Upper lobe of right lung (tissue), 1 donor: ENCODE results near the gene ZFP36L2. TPM values are rescaled to one million over a fixed set of nuclear protein-coding genes. Genes with fewer than 3 reads are reported as not detected.
A peak's percentile ranks its signal among the peaks of the same experiment; 100 is the strongest.

Experiments
- ATAC-seq: fragments of 200-7000 bp; cut with Tn5 transposase; one replicate; pipeline ENCODE4 v1.9.1; 2020; ENCODE audit warnings: mild to moderate bottlenecking, moderate library complexity
- DNase-seq: peaks from one replicate; pipeline ENCODE4 v3.0.0-alpha.2; 2020
- H3K27ac ChIP-seq: fragments of 200-600 bp; one replicate; pipeline ENCODE4 v1.8.0; 2022
- H3K27me3 ChIP-seq: fragments of 200-600 bp; one replicate; pipeline ENCODE4 v1.8.0; 2022; ENCODE audit warnings: mild to moderate bottlenecking
- H3K36me3 ChIP-seq: fragments of 200-600 bp; one replicate; pipeline ENCODE4 v1.8.0; 2022
- H3K4me1 ChIP-seq: fragments of 200-600 bp; one replicate; pipeline ENCODE4 v1.8.0; 2022
- H3K4me3 ChIP-seq: fragments of 200-600 bp; one replicate; pipeline ENCODE4 v1.8.0; 2022; ENCODE audit warnings: mild to moderate bottlenecking
- H3K9me3 ChIP-seq: fragments of 200-600 bp; one replicate; pipeline ENCODE4 v1.8.0; 2022
- intact Hi-C: fragments of 100-400 bp; cut with DNase I; formaldehyde crosslinking; loops from one replicate; pipeline ENCODE4 v1.11.0; 2022
- total RNA-seq: library from RNA; stranded (reverse); fragmentation: NEBNext Ultra II Directional; extraction: Animal tissue kit (Norgen Biotek cat#: 25700); gene quantifications from one replicate; pipeline ENCODE4 v1.2.1, GENCODE V29; 2021
- TF ChIP-seq, protein P1 (sequence below): fragments of 200-600 bp; IDR thresholded peaks from one replicate; pipeline ENCODE4 v1.8.0; 2022; ENCODE audit warnings: antibody characterized with exemption
- donor health status: DM: no; HTN: yes; CAD: no; lungs with severe emphysema.

The ZFP36L2 gene
- total RNA-seq, 1 donor from 2014 or later, result 139 TPM

DNA sequence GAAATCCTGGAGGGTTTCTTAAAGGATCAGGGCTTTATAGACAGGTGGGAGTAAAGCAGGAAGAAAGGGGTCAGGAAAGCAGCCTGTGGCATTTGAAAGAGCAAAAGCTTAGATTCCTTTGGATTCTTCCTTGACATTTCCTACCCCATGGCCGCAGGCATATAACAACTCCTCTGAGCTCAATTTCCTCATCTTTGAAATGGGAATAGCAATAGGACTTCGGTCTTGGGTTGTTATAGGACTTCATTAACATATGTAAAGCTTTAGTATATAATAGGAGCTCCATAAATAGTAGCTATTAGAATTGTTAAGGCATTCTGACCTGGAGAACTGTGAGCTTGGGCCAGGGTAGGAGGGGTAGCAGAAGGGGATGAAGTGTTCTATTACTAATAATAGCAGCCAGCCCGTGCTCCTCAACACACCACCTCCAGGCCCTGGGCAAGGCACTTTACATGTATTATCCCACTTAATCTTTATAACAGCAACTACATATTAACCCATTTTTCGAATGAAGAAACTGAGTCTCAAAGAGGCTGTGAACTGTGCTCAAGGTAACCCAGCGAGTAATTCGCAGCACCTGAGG, 10.6 kb downstream of the ZFP36L2 start:
- TF ChIP-seq, protein P1, sequence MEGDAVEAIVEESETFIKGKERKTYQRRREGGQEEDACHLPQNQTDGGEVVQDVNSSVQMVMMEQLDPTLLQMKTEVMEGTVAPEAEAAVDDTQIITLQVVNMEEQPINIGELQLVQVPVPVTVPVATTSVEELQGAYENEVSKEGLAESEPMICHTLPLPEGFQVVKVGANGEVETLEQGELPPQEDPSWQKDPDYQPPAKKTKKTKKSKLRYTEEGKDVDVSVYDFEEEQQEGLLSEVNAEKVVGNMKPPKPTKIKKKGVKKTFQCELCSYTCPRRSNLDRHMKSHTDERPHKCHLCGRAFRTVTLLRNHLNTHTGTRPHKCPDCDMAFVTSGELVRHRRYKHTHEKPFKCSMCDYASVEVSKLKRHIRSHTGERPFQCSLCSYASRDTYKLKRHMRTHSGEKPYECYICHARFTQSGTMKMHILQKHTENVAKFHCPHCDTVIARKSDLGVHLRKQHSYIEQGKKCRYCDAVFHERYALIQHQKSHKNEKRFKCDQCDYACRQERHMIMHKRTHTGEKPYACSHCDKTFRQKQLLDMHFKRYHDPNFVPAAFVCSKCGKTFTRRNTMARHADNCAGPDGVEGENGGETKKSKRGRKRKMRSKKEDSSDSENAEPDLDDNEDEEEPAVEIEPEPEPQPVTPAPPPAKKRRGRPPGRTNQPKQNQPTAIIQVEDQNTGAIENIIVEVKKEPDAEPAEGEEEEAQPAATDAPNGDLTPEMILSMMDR, result no peak
- Histone ChIP-seq H3K4me3 (no peak overlapping the region), H3K27me3 (no peaks in the 10 kb centered on the region), H3K4me1 (peaks cover 44% of the 10 kb centered on the region), H3K9me3 (no peaks in the 10 kb centered on the region), H3K27ac (peak overlapping the region; percentile 98), H3K36me3 (no peaks in the 10 kb centered on the region)
- intact Hi-C loops, result loop anchor here (10.0 kb wide), 1 partner anchor 51 kb away; no protein-coding TSS in a partner anchor
- ATAC-seq (no peak), DNase-seq (no peak)

DNA sequence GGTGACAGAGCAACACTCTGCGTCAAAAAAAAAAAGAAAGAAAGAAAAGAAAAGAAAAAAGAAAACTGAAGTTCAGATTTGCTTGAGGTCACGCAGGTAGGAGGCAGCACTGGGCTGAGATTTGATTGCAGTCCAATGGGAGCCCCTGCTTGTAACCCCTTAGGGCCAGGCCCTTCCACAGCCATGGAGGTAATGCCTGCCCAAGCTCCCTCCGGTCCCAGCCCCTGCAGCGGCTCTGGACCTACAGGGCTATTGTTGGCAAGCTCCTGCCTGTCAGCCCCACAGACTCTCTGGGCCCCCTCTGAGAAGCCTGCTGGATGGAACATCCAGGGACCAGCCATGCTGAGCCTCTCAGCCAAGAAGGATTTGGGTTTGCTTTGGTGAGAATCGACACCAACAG, 12.2 kb downstream of the ZFP36L2 start:
- Histone ChIP-seq H3K9me3 (no peaks in the 10 kb centered on the region), H3K4me3 (no peak overlapping the region), H3K4me1 (peaks cover 38% of the 10 kb centered on the region), H3K27ac (no peak overlapping the region), H3K36me3 (no peaks in the 10 kb centered on the region), H3K27me3 (no peaks in the 10 kb centered on the region)
- ATAC-seq, result no peak
- TF ChIP-seq, protein P1, result no peak
- DNase-seq, result no peak
- intact Hi-C loops, result loop anchor here (10.0 kb wide), 1 partner anchor 49 kb away; no protein-coding TSS in a partner anchor

DNA sequence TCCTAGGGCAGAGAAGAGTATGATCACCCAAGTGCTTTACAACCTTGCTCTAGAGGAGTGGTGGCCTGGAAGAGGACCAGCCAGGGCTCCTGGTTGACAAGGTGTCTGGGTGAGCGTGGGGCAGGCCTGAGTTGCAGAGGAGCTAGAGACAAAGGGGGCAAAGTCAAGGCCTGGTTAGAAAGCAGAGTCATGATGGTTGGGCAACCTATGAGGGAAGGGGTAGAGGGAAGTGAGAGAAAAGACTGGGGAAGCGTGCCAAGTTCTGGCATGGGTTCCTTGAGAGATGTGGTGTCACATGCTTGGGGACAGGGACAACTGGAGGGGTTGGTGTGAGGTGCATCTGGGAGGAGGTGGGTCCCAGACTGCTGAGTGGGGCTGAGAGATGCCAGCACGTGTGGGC, 13.5 kb downstream of the ZFP36L2 start:
- peak; percentile 76 for ATAC-seq
- H3K27ac ChIP-seq, result peak overlapping the region; percentile 60

DNA sequence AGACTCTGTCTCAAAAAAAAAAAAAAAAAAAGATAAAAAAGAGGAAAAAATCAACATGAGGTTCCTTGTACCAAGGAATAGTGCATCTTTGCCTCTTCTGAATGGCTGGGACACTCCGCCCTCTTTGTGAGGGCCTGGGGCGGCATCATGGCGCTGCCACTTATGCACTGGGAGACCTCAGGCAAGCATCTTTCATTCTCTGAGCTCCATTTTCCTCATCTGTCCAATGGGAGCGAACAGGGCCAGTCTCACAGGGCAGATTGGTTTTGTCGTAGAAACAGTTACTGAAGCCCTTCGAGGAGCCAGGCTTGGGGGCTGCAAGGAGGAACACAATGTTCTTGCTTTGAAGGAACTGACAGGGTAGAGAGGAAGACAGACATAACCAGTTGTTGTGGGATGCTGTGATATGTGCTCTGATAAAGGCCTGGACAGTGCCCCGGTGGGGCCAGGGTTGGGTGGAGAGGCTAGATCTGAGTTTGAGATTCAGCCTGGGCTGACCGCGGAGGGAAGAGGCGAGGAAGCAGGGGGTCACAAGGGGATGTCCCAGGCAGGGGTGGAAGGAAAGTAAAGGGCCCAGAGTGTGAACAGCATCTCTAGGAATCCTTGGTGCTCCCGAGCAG, 14.1 kb downstream of the ZFP36L2 start:
- Histone ChIP-seq H3K9me3 (no peaks in the 10 kb centered on the region), H3K27ac (peak overlapping the region; percentile 60), H3K27me3 (no peaks in the 10 kb centered on the region), H3K4me3 (no peak overlapping the region), H3K4me1 (peaks cover 20% of the 10 kb centered on the region), H3K36me3 (no peaks in the 10 kb centered on the region)
- TF ChIP-seq, protein P1, result no peak
- no peak for DNase-seq
- intact Hi-C loops, result loop anchor here (10.0 kb wide), 1 partner anchor 48 kb away; no protein-coding TSS in a partner anchor
- ATAC-seq, result peak; percentile 41

More for the DNA sequence above, 13.5 kb downstream of the ZFP36L2 start:
- H3K9me3 ChIP-seq, result no peaks in the 10 kb centered on the region
- DNase-seq, result peak; percentile 74
- H3K36me3 ChIP-seq, result no peaks in the 10 kb centered on the region
- intact Hi-C loops, result loop anchor here (10.0 kb wide), 1 partner anchor 48 kb away; no protein-coding TSS in a partner anchor
- TF ChIP-seq, protein P1, result no peak
- no peak overlapping the region for H3K4me3 ChIP-seq
- H3K27me3 ChIP-seq, result no peaks in the 10 kb centered on the region
- peaks cover 24% of the 10 kb centered on the region for H3K4me1 ChIP-seq

DNA sequence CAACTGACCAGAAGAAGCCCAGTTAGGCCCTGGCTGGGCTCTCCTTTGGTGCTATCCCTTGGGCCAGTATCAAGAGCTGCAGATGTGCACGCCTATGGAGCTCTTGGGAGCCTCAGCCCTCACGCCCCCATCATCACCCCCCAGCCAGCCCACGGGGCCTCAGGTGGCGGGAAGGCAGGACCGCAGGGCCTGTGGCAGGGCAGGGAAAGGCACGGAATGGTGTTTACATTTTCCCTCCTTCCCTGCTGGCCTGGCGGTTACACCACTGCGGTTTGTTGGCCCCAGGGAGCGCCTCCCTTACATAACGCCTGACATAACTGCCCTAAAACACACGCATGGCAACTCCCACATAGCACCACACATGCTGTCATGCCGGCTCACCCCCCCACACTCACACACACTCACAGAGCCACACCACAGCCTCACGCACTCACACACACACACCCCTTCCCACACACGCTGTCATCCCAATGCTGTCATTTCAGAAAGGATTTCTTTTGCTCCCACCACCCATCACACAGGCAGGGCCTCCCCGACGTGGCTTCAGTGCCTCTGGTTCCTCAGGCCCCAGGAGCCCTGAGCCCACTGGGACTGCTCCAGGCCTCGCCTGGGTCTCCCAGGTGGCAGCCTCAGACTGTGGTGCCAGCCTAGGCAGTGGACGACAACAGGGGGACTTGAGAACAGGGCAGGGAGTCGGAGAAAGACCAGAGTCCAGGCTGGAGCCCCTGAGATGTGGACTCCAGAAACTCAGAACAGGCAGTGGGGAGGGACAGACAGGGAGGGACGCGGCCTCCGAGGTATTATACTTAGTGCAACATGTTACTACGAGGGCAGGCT, 15.7 kb downstream of the ZFP36L2 start:
- ATAC-seq (peak; percentile 84), DNase-seq (peak; percentile 81)
- intact Hi-C loops, result loop anchor here (10.0 kb wide), 1 partner anchor 46 kb away; no protein-coding TSS in a partner anchor
- Histone ChIP-seq H3K27me3 (no peaks in the 10 kb centered on the region), H3K4me1 (peaks cover 20% of the 10 kb centered on the region), H3K4me3 (no peak overlapping the region), H3K36me3 (no peaks in the 10 kb centered on the region), H3K27ac (peak overlapping the region; percentile 65), H3K9me3 (no peaks in the 10 kb centered on the region)
- TF ChIP-seq, protein P1, result no peak
